Measurements from ENCODE around the gene TPM1. TPM values are rescaled to one million over a fixed set of nuclear protein-coding genes. Genes with fewer than 3 reads are reported as not detected.
A peak's percentile ranks its signal among the peaks of the same experiment; 100 is the strongest.

TPM1 gene
- total and polyA plus RNA-seq, 4 donors, result 64.7 to 101 (median 71.5) TPM

GRCh38 chr15:63107895-63108546 is 65.5 kb downstream of the TPM1 start (continued):
- TF ChIP-seq REST (IDR thresholded peaks at IDR 0.05), result peak; percentile 57

GRCh38 chr15:63109498-63109897 is 67.0 kb downstream of the TPM1 start:
- no peak overlapping the region for H3K27ac ChIP-seq (ENCODE audit: low read depth in 1 of 2, low read length in 2 of 2)
- no peak for DNase-seq (ENCODE audit: low spot score)

More at GRCh38 chr15:63109498-63109897, 67.0 kb downstream of the TPM1 start:
- Histone ChIP-seq H3K36me3 (ENCODE audit: control insufficient read depth in 4 of 4, insufficient read depth in 3 of 4, low read depth in 1 of 4, low read length in 3 of 4) (no peaks in the 10 kb centered on the region), H3K9me3 (ENCODE audit: control insufficient read depth in 4 of 4, low read length in 3 of 4) (no peaks in the 10 kb centered on the region), H3K4me3 (ENCODE audit: low read depth in 1 of 3, low read length in 3 of 3) (no peak overlapping the region), H3K27me3 (ENCODE audit: control insufficient read depth in 4 of 4, insufficient read depth in 4 of 4, low read length in 3 of 4) (no peaks in the 10 kb centered on the region), H3K4me1 (ENCODE audit: control insufficient read depth in 4 of 4, insufficient read depth in 4 of 4, low read length in 3 of 4) (peaks cover 6 to 27% (median 20%) of the 10 kb centered on the region in 4 donors), H3K9ac (ENCODE audit: low read depth in 1 of 2, low read length in 2 of 2) (no peak overlapping the region)
- WGBS, result 39% methylated on average over 2 of the region's 2 CpGs
- TF ChIP-seq SP1 (IDR thresholded peaks at IDR 0.05) (peak; percentile 72), HNF4G (IDR thresholded peaks at IDR 0.05) (peak; percentile 85), FOXA1 (IDR thresholded peaks at IDR 0.05) (no peak), RXRA (IDR thresholded peaks at IDR 0.05) (peak; percentile 45 to 50), FOXA2 (IDR thresholded peaks at IDR 0.05) (no peak), JUND (IDR thresholded peaks at IDR 0.05) (peak in 1 of 2 donors; percentile 39), RAD21 (IDR thresholded peaks at IDR 0.05) (peak; percentile 6 to 23), ATF3 (IDR thresholded peaks at IDR 0.05) (no peak), REST (IDR thresholded peaks at IDR 0.05) (no peak), HNF4A (conservative IDR thresholded peaks at IDR 0.05) (peak; percentile 93)
- TF ChIP-seq, protein P1, sequence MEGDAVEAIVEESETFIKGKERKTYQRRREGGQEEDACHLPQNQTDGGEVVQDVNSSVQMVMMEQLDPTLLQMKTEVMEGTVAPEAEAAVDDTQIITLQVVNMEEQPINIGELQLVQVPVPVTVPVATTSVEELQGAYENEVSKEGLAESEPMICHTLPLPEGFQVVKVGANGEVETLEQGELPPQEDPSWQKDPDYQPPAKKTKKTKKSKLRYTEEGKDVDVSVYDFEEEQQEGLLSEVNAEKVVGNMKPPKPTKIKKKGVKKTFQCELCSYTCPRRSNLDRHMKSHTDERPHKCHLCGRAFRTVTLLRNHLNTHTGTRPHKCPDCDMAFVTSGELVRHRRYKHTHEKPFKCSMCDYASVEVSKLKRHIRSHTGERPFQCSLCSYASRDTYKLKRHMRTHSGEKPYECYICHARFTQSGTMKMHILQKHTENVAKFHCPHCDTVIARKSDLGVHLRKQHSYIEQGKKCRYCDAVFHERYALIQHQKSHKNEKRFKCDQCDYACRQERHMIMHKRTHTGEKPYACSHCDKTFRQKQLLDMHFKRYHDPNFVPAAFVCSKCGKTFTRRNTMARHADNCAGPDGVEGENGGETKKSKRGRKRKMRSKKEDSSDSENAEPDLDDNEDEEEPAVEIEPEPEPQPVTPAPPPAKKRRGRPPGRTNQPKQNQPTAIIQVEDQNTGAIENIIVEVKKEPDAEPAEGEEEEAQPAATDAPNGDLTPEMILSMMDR (IDR thresholded peaks at IDR 0.05; ENCODE audit: low read depth, low read length, missing input control), result no peak

Measured in liver (tissue), 9 donors.